Activated naive CD8-positive, alpha-beta T cell treated with anti-CD3 and anti-CD28 coated beads, Interleukin-2, amount 50 U/mL, for 16 hours (primary cell): Measurements from ENCODE around the gene MARCHF3.

Experiments used
- DNase-seq: peaks from one replicate; pipeline ENCODE4 v3.0.0-alpha.2; 2020; ENCODE audit warnings: low read depth, low spot score

MARCHF3 gene

DNA sequence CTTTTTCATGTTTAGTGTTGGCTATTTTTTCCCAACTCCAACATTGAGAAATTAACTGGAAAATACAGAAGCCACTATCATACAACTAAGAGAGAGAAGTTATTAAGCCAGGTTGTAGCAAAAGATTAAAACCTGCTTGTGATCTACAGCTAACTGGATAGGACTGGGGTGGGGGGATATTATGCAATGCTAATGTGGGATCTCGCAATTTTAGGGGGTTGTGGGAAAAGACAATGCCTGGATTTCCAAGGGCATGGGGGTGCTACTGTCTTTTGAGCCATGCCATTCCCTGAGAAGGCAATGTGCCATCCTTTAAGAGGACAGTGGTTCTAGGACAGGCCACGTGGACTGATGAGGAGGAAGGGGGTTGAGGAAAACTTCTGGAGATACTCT is 46.5 kb downstream of the MARCHF3 start:
- no peak for DNase-seq

DNA sequence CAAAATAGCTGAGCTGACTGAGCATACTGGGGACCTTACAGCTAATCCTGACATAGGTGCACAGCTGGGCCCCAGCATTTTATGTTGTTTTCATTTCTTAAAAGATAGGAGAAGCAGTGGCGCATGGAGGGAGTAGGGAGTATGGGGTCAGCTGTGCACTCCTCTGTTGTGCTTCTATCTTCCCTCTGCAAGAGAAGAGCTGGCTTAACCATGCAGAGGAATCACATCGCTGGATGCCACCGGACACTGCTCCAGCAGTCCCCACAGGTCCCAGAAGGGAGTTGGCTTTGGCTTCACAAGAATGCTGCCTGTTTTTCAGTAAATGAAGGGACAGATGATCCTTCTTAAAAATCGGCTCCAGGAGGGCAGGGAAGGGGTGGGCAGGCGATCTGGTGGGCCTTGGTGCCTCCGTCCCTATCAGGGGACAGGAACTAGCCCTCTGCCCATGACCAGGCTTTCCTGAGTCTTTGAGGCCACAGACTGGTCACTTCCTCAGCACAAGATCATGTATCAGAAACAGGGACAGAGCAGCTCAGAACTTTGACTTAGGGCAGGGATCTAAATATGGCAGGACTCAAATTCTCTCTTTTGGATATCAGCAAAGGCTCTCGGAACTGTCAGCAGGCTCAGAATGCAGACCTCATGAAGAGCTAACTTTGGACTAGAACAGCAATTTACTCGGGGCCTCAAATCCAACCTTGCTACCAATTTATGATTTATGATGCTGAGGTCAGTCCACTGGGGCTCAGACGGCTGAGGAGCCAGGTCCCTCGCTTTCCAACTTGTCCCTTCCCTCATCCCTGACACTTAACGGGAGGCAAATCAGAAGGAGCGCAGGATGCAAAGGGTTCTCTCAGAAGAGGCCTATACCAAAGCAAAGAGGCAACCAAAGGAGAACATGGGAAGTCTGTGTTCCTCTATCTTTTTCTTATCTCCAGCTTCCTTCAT is 47.2 kb downstream of the MARCHF3 start:
- DNase-seq = no peak

DNA sequence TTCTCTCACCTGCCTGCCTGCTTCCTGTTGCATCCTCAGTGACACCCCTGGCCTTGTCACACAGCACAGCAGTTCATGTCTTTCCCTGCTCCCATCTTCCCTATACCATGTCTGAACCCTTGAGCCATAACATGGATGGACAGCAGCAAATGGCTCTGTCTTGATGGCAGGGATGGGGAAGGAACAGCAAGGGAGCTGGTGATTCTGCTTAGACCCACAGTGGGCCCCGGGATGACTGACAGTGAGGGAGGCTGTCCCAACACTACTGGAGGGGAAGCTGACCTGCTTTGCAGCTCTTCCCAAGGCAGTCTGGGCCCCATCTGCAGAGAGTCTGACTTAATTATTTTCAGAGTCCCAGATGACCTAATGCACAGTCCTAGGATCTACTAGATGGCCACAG is 48.2 kb downstream of the MARCHF3 start:
- DNase-seq = no peak

DNA sequence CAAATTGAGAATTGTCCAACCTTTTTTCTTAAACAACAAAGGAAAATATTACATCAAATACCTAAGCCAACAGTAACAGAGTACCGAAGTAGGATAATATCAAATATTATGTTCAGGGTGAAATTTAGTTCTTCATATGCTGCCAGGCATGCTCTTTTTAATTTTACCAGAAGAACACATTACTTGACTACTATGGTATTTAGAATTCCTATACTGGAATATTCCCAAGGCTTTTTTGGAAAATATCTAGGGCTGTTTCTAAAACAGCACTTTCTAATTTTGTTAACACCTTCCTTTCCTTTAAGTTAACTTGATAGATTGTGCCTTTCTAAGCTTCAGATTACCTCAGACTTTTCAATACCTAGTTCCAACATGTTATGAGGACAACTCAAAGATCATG is 48.7 kb downstream of the MARCHF3 start:
- no peak for DNase-seq

DNA sequence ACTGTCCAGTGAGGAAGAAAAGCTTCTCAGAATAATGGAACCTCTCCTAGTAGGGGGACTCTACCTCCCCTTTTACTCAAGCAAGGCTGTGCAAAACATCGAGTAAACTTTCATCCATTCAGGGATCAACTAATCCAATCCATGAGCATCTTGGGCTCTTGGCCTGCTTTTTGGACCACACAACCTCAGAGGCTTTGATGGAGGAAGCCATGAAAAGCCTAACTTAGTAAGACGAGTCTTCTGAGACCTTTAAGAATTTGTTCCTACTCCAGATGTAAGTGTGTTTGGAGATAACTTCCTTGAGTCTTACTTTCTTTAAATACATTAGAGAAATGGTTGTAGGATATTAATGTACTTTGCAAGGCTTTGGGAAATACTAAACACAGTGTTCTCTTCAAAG is 49.1 kb downstream of the MARCHF3 start:
- no peak for DNase-seq

DNA sequence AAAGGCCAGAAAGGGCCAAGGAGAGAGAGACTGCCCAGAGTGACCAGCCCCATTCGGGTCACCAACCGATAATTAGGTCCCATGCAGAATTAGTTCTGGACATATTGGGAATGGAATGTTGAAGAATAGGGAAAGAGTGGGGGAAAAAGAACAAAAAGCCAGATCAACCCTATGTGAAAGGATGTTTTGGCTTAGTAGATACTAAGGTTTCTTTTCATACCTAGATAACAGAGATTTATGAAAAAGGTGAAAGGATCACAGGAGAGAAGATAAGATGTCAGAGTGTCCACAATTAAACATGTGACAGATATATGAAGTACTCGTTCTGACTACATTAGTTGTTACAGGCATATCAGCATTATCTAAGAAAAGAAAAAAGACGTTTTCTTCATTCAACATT is 52.1 kb downstream of the MARCHF3 start:
- no peak for DNase-seq

- no peak for DNase-seq
Observed at GRCh38 chr5:126976520-126977172, 53.7 kb downstream of the MARCHF3 start.

- DNase-seq = no peak
Observed at GRCh38 chr5:126975796-126976195, 54.6 kb downstream of the MARCHF3 start.

DNA sequence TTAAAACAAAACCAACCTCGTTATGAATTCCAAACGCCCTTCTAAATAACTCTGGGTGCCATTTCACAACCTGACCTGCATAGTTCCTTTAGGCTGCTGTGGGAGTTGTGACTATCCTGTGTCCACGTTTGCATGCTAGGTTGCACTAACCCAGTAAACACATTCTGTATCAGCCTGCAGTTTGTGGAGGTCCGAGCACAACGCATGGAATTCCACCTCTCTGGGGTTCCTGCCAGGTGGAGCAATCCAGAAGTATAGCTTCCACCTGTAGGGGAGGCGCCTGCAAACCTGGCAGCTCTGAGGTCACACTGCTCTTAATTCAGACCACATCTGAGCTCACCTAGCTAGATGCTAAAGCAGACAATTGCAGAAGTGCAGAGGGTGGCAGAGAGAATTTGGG is 57.2 kb downstream of the MARCHF3 start:
- DNase-seq = no peak

DNA sequence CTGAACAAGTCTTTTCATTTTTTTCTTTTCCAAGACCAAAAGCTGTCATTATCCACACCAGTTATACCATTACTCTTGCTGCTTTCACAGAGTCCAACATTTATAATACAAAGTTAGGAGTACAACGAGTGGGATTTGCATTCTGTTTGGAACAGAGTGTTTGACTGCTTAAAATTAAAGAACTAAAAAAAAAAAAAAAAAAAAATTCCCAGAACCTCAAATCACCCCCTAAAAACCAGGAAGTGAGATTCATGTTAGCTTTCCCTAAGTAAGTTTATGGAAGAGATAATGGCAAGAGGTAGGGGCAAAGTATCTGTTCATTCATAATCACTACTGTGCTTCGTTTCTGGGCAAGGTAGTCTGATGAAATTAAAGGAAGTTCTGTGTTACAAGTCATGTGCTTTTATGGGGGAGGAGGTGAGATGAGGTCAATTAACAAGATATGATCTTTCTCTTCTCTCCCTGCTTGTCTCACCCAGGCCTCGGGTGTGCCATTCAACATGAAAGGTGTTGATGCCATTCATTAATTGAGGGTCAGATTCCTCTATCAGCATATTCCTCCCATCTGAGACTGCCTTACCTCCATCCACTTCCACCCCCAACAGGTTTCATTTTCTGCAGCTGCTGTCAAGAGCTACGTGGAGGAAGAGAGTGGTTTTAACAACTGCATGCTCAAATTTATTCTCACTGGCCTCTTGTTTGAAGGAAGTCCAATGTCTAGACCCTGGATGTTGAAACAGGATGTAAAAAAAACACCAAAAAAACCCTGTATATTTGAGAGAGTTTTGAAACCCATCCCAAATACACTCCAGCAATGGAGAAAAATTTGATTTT is 58.1 kb downstream of the MARCHF3 start:
- DNase-seq = no peak

- DNase-seq = no peak
Observed at GRCh38 chr5:126971455-126972031, 58.8 kb downstream of the MARCHF3 start.

DNA sequence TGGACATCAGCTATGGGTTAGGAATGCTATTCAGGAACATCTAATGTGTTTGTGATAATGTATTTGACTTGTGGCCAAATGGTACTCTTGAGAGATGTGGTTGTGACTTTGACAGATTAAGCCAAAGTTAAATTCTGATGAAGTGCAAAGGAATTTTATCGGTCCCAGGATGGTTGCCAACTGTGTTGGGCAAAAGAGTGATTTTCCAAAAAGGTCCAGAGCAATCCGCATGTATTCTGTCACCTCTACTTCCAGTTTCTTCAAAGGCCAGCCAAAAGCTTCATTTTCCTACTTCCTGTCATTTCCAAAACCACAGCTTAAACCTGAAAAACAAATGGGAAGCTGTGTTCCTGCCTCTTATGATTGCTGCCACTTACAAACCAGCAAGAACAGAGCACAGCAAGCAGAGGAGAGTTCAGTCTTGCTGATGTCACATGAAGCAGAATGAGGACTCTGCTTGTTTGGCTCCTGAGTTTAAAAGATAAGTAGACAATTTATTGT is 59.8 kb downstream of the MARCHF3 start:
- no peak for DNase-seq

GRCh38 chr5:126969548-126969947 is 60.8 kb downstream of the MARCHF3 start:
- no peak for DNase-seq

GRCh38 chr5:126967808-126968466 is 62.4 kb downstream of the MARCHF3 start:
- no peak for DNase-seq

GRCh38 chr5:126965487-126965886 is 64.9 kb downstream of the MARCHF3 start:
- no peak for DNase-seq

DNA sequence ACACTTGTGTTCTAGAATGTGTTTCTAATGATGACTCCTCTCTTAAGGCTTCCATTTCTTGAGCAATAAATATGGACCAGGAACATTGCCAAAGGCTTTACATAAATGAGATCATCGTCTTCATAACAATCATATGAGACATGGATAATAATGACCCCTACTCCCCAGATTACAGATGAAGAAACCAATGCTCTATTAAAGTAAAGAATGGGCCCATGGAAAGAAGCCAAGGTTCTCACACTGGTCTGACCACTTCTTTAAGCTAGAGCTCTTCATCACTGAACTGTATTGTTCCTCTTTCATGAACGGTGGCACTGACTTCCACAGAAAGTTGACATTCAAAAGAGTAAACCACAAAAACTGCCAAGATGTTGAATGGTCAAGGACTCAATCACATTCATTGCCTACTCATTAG is 65.3 kb downstream of the MARCHF3 start:
- DNase-seq = no peak

DNA sequence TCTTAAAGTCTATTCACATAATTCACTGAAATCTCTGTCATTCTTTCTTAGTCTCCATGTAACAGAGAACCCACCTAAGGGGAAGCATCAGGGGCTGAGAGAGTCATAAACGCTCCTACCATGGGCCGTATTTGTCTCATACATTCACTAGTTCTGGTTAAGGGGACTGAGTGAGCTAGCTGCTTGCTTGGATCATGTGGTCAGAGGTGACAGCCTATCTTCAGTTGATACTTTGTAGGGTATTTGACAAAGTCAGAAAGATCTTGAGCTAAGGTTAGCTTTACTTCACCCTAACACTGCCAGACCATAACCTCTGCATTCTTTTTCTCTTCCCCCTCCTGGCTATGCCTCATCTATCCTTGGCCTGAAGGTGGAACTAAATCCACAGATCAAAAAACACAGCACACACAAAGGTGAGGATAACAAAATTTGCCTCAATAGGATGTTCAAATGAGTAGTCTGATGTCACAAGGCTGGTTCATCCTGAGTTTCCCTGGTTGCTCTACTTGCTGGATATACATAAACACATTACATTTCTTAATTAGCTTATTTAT is 66.5 kb downstream of the MARCHF3 start:
- no peak for DNase-seq

DNA sequence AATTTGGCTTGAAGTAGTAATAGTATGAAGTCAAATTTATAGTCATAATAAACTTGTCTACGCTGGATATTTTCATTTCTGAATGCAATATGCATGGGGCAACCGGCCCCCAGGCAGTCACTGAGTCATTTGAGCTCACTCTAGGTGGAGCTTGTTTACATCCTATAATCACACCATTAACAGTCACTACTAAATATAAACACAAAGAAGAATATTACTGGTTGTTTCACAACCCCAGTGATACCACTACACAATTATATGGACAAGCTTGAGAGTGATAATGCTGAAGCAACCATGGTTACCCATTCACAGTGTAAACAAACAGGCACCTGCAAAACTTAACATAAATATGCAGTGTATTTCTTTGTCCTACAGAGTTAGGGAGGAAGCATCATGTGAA is 68.7 kb downstream of the MARCHF3 start:
- DNase-seq = no peak

- DNase-seq = no peak
Observed at GRCh38 chr5:126961128-126961527, 69.2 kb downstream of the MARCHF3 start.

DNA sequence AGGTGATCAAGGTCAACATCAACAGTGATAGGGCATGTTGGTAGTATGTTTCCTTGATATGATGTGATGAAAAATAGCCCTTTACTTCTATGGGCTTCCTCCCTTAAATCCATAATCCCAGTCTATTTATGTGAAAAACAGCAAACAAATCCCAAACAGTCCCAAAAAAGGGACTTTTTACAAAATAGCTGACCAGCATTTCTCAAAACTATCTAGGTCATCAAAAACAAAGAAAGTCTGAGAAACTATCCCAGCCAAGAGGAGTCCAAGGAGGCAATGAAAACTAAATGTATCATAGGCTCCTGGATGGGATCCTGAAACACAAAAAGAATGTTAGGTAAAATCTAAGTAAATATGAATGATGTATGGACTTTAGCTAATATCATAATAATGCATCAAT is 71.2 kb downstream of the MARCHF3 start:
- DNase-seq = no peak

- DNase-seq = no peak
Observed at GRCh38 chr5:126956991-126957390, 73.4 kb downstream of the MARCHF3 start.
